ENCODE data around the gene RAB3IP.

RAB3IP gene

DNA sequence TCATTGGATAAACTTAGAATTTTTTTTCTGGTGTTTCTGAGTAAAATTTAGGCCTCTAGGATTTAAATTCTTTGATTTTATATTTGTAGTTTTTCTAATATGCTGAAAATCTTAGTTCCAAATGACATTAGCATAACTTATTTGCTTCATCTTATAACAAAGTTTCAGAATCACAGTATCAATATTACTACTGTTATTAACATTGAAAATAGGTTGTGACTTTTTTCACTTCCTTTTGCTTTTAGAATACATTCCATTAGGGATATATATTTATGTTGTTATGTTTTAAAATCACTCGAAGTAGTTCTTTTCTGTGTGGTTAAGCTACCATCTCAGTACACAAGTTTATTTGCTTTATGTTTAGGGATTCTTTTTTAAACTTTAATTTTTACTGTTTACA lies 12.8 kb downstream of the RAB3IP start:
- Histone ChIP-seq H3K9me2 (replicated peaks; ENCODE audit: control insufficient read depth, low read length) (no peaks in the 10 kb centered on the region), H3K27me3 (ENCODE audit: control insufficient read depth, low read length) (no peaks in the 10 kb centered on the region), H3K27ac (ENCODE audit: low read depth, low read length) (no peak overlapping the region), H3K9me3 (ENCODE audit: control insufficient read depth, insufficient read depth, low read length) (no peaks in the 10 kb centered on the region), H3K4me3 (ENCODE audit: low read length) (no peak overlapping the region), H4K20me1 (ENCODE audit: control insufficient read depth, insufficient read depth, low read depth, low read length) (no peaks in the 10 kb centered on the region), H3K4me2 (ENCODE audit: low read length) (no peak overlapping the region), H3K36me3 (ENCODE audit: control insufficient read depth, low read length) (peaks cover 13% of the 10 kb centered on the region), H3K4me1 (ENCODE audit: control insufficient read depth, low read length) (no peaks in the 10 kb centered on the region), H3F3A (ENCODE audit: control insufficient read depth, insufficient read depth) (no peaks in the 10 kb centered on the region), H3K79me2 (ENCODE audit: control insufficient read depth, low read length) (peaks cover 46% of the 10 kb centered on the region)
- TF ChIP-seq, protein P1, sequence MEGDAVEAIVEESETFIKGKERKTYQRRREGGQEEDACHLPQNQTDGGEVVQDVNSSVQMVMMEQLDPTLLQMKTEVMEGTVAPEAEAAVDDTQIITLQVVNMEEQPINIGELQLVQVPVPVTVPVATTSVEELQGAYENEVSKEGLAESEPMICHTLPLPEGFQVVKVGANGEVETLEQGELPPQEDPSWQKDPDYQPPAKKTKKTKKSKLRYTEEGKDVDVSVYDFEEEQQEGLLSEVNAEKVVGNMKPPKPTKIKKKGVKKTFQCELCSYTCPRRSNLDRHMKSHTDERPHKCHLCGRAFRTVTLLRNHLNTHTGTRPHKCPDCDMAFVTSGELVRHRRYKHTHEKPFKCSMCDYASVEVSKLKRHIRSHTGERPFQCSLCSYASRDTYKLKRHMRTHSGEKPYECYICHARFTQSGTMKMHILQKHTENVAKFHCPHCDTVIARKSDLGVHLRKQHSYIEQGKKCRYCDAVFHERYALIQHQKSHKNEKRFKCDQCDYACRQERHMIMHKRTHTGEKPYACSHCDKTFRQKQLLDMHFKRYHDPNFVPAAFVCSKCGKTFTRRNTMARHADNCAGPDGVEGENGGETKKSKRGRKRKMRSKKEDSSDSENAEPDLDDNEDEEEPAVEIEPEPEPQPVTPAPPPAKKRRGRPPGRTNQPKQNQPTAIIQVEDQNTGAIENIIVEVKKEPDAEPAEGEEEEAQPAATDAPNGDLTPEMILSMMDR (IDR thresholded peaks at IDR 0.05; ENCODE audit: low read depth, low read length, poor library complexity, severe bottlenecking) = no peak
- no peak for TF ChIP-seq EZH2phosphoT487 (IDR thresholded peaks at IDR 0.05; ENCODE audit: borderline replicate concordance, low read length)

DNA sequence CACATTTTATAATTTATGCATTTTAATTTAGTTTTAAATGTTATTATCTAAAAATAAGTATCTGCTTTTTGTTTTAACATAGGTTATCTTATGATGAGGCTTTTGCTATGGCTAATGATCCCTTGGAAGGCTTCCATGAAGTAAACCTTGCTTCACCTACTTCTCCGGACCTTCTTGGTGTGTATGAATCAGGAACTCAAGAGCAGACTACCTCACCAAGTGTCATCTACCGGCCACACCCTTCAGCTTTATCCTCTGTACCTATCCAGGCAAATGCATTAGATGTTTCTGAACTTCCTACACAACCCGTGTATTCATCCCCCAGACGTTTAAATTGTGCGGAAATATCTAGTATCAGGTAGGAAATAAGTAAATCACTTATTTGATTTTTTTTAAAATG lies 16.6 kb downstream of the RAB3IP start:
- TF ChIP-seq, protein P1 (IDR thresholded peaks at IDR 0.05; ENCODE audit: low read depth, low read length, poor library complexity, severe bottlenecking) = no peak
- TF ChIP-seq EZH2phosphoT487 (IDR thresholded peaks at IDR 0.05; ENCODE audit: borderline replicate concordance, low read length) = no peak

DNA sequence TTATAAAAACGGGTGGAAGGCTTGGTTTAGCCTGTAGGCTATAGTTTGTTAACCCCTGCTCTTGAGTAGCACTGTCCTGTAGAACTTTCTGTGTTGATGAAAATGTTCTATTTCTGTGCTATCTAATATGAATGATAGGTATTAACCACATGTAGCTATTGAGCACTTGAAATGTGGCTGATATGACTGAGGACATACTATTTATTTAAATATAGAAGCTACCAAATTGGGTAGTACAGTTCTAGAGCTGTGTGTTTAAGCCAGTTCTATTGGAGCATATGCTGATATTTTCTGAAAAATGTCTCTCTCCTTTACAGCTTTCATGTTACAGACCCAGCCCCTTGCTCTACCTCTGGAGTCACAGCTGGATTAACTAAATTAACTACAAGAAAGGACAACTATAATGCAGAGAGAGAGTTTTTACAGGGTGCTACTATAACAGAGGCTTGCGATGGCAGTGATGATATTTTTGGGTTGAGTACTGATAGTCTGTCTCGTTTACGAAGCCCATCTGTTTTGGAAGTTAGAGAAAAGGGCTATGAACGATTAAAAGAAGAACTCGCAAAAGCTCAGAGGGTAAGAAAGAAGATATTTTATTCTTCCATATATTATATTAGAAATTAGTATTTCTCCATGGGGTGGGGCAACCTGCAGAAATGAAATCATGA lies 17.6 kb downstream of the RAB3IP start:
- no peaks in the 10 kb centered on the region for H3F3A ChIP-seq (ENCODE audit: control insufficient read depth, insufficient read depth)
- H3K27me3 ChIP-seq (ENCODE audit: control insufficient read depth, low read length) = no peaks in the 10 kb centered on the region
- H3K27ac ChIP-seq (ENCODE audit: low read depth, low read length) = no peak overlapping the region
- H3K4me1 ChIP-seq (ENCODE audit: control insufficient read depth, low read length) = no peaks in the 10 kb centered on the region
- H3K9me2 ChIP-seq (replicated peaks; ENCODE audit: control insufficient read depth, low read length) = no peaks in the 10 kb centered on the region
- peaks cover 41% of the 10 kb centered on the region for H3K36me3 ChIP-seq (ENCODE audit: control insufficient read depth, low read length)
- no peak overlapping the region for H3K4me2 ChIP-seq (ENCODE audit: low read length)
- H4K20me1 ChIP-seq (ENCODE audit: control insufficient read depth, insufficient read depth, low read depth, low read length) = no peaks in the 10 kb centered on the region
- TF ChIP-seq, protein P1 (IDR thresholded peaks at IDR 0.05; ENCODE audit: low read depth, low read length, poor library complexity, severe bottlenecking) = no peak
- TF ChIP-seq EZH2phosphoT487 (IDR thresholded peaks at IDR 0.05; ENCODE audit: borderline replicate concordance, low read length) = no peak
- no peak overlapping the region for H3K4me3 ChIP-seq (ENCODE audit: low read length)
- H3K79me2 ChIP-seq (ENCODE audit: control insufficient read depth, low read length) = peaks cover 22% of the 10 kb centered on the region
- peaks cover 5% of the 10 kb centered on the region; the same call in 1 of the 2 replicates for H3K9me3 ChIP-seq (ENCODE audit: control insufficient read depth, insufficient read depth, low read length)

More for the DNA sequence above, 16.6 kb downstream of the RAB3IP start:
- Histone ChIP-seq H3K9me3 (ENCODE audit: control insufficient read depth, insufficient read depth, low read length) (peaks cover 5% of the 10 kb centered on the region; the same call in 1 of the 2 replicates), H3K9me2 (replicated peaks; ENCODE audit: control insufficient read depth, low read length) (no peaks in the 10 kb centered on the region), H3K27me3 (ENCODE audit: control insufficient read depth, low read length) (no peaks in the 10 kb centered on the region), H4K20me1 (ENCODE audit: control insufficient read depth, insufficient read depth, low read depth, low read length) (no peaks in the 10 kb centered on the region), H3F3A (ENCODE audit: control insufficient read depth, insufficient read depth) (no peaks in the 10 kb centered on the region), H3K27ac (ENCODE audit: low read depth, low read length) (no peak overlapping the region), H3K36me3 (ENCODE audit: control insufficient read depth, low read length) (peaks cover 33% of the 10 kb centered on the region), H3K4me2 (ENCODE audit: low read length) (no peak overlapping the region), H3K4me1 (ENCODE audit: control insufficient read depth, low read length) (no peaks in the 10 kb centered on the region), H3K79me2 (ENCODE audit: control insufficient read depth, low read length) (peaks cover 26% of the 10 kb centered on the region), H3K4me3 (ENCODE audit: low read length) (no peak overlapping the region)
